K562 (cell line): Measurements from ENCODE around the gene RNF145. TPM values are rescaled to one million over a fixed set of nuclear protein-coding genes. Genes with fewer than 3 reads are reported as not detected.
A peak's percentile ranks its signal among the peaks of the same experiment; 100 is the strongest.

Source experiments
- ATAC-seq: fragments of 200-7000 bp; cut with Tn5 transposase; 3 replicates; pipeline ENCODE4 v1.9.1; 2020; ENCODE audit warnings: moderate library complexity
- BruUV-seq: library from RNA; stranded (reverse); fragments of 400-500 nt; replicated peaks from 2 replicates; lab custom pipeline; 2021; lab: Mats Ljungman, UMichigan
- CTCF ChIA-PET: fragments of 300-600 bp; formaldehyde crosslinking; extraction: SDS; loops from one replicate; lab custom pipeline; 2021; ENCODE audit warnings: low intra/inter-chr PET ratio; lab: Yijun Ruan, JAX
- POLR2A ChIA-PET: fragments of 300-600, 350-650 bp; sonication (Branson Sonifier 250); formaldehyde crosslinking; extraction: SDS; loops from one replicate; lab custom pipeline; 2021; ENCODE audit warnings: antibody characterized with exemption, inconsistent platforms; lab: Yijun Ruan, JAX
- DNase-seq, 4 experiments: peaks; one replicate each; pipeline versions ENCODE4 v3.0.0 to v3.0.0-alpha.2; 2011 to 2018; ENCODE audit warnings: low spot score in 3 of 4, mixed read lengths in 3 of 4; ENCODE audit errors: extremely low read depth in 1 of 4
- FAIRE-seq: peaks from 2 replicates; lab custom pipeline; 2011; peaks lifted over from hg19 to GRCh38; lab: Jason Lieb, UNC
- H2AFZ ChIP-seq: 2 replicates; pipeline ENCODE4 v1.6.0; 2011; ENCODE audit warnings: low read depth, low read length, control low read depth, inconsistent platforms
- H3K27ac ChIP-seq: fragments of 200-600 bp; 3 replicates; pipeline ENCODE4 v1.8.0; 2011; ENCODE audit warnings: low read depth, mild to moderate bottlenecking, control low read depth, inconsistent platforms, low read length, moderate library complexity, mixed read lengths; ENCODE audit errors: extremely low read depth
- H3K27me3 ChIP-seq, 2 experiments: fragments of 300-600 bp in 1 of 2; 2 replicates in 1 of 2; 3 replicates in 1 of 2; pipeline versions ENCODE4 v1.6.0 to v1.8.0; 2011; ENCODE audit warnings: inconsistent platforms in 2 of 2, low read length in 2 of 2, mild to moderate bottlenecking in 1 of 2, mixed read lengths in 1 of 2, moderate library complexity in 1 of 2; ENCODE audit not compliant: control insufficient read depth in 2 of 2, insufficient read depth in 2 of 2
- H3K36me3 ChIP-seq: fragments of 300-600 bp; 3 replicates; pipeline ENCODE4 v1.8.0; 2011; ENCODE audit warnings: mild to moderate bottlenecking, low read length, inconsistent platforms; ENCODE audit not compliant: control insufficient read depth, insufficient read depth
- H3K4me1 ChIP-seq, 2 experiments: fragments of 200-600 bp in 1 of 2; replicated peaks in 1 of 2; 2 replicates in 1 of 2; 3 replicates in 1 of 2; pipeline versions ENCODE4 v1.5.1 to v1.8.0; 2011; ENCODE audit warnings: inconsistent platforms in 2 of 2, low read length in 2 of 2, mild to moderate bottlenecking in 1 of 2, mixed read lengths in 1 of 2, moderate library complexity in 1 of 2; ENCODE audit not compliant: control insufficient read depth in 2 of 2, insufficient read depth in 2 of 2
- H3K4me2 ChIP-seq: 2 replicates; pipeline ENCODE4 v1.6.1; 2011; ENCODE audit warnings: low read length, control low read depth, inconsistent platforms, mixed read lengths; ENCODE audit not compliant: insufficient read depth
- H3K4me3 ChIP-seq: fragments of 200-600 bp; sonication (generic), shearing (Covaris generic); 2 replicates; pipeline ENCODE4 v1.5.1; 2016; ENCODE audit warnings: control low read depth, inconsistent platforms
- H3K79me2 ChIP-seq: fragments of 200-600 bp; 3 replicates; pipeline ENCODE4 v1.8.0; 2011; ENCODE audit warnings: low read length, inconsistent platforms; ENCODE audit not compliant: control insufficient read depth, insufficient read depth
- H3K9ac ChIP-seq, 2 experiments: 2 replicates each; pipeline versions ENCODE4 v1.6.0 to v1.6.1; 2011; ENCODE audit warnings: low read depth in 2 of 2, low read length in 2 of 2, control low read depth in 1 of 2, inconsistent platforms in 1 of 2, mild to moderate bottlenecking in 1 of 2, mixed read lengths in 1 of 2; ENCODE audit not compliant: insufficient read depth in 1 of 2
- H3K9me1 ChIP-seq: one replicate; pipeline ENCODE4 v1.6.0; 2011; ENCODE audit warnings: inconsistent platforms, mild to moderate bottlenecking, low read length, moderate library complexity; ENCODE audit not compliant: control insufficient read depth, insufficient read depth
- H3K9me3 ChIP-seq: replicated peaks from 2 replicates; pipeline ENCODE4 v1.5.1; 2011; ENCODE audit warnings: low read depth, low read length, inconsistent platforms; ENCODE audit not compliant: control insufficient read depth, insufficient read depth
- H4K20me1 ChIP-seq: replicated peaks from 2 replicates; pipeline ENCODE4 v1.6.1; 2011; ENCODE audit warnings: low read length, inconsistent platforms, mixed read lengths; ENCODE audit not compliant: control insufficient read depth, insufficient read depth
- ARNT ChIP-seq, 2 experiments: fragments of 450-650 bp; IDR thresholded peaks; 2 replicates each; pipeline ENCODE4 v1.6.1; 2016; ENCODE audit warnings: mild to moderate bottlenecking in 1 of 2
- MEF2A ChIP-seq: IDR thresholded peaks from 2 replicates; pipeline ENCODE4 v1.6.1; 2011; ENCODE audit warnings: low read depth, mild to moderate bottlenecking, low read length, moderate library complexity; ENCODE audit not compliant: control insufficient read depth
- SREBF1 ChIP-seq: fragments of 150-350 bp; IDR thresholded peaks from 2 replicates; pipeline ENCODE4 v1.6.1; 2014; ENCODE audit warnings: antibody characterized with exemption, low read depth, low read length, borderline replicate concordance
- TRIM28 ChIP-seq: fragments of 450-650 bp; IDR thresholded peaks from 2 replicates; pipeline ENCODE4 v1.6.1; 2017
- ZNF431 ChIP-seq: sonication (generic); formaldehyde crosslinking; IDR thresholded peaks from 2 replicates; pipeline ENCODE4 v1.8.0; 2022; ENCODE audit warnings: mild to moderate bottlenecking, missing genetic modification reagents
- ZNF699 ChIP-seq: fragments of 250-450 bp; sonication (Bioruptor Pico); IDR thresholded peaks from 2 replicates; pipeline ENCODE4 v1.8.0; 2021; ENCODE audit warnings: mild to moderate bottlenecking, moderate library complexity; ENCODE audit not compliant: insufficient replicate concordance
- WGBS: fragments of 100-300 bp; shearing (Covaris generic); methylation state at CpG from one replicate; pipeline ENCODE4 v1.1.6; 2016; ENCODE audit warnings: low coverage, mixed read lengths; ENCODE audit not compliant: insufficient coverage; ENCODE audit errors: missing lambda C conversion rate; 5-methylcytosine and 5-hydroxymethylcytosine counted together
- in situ Hi-C: fragments of 300-500 bp; cut with MboI; formaldehyde crosslinking; loops from 4 replicates; pipeline ENCODE4 v1.15.0; 2018; ENCODE audit warnings: inconsistent platforms, mixed read lengths
- intact Hi-C: fragments of 100-400 bp; cut with micrococcal nuclease; formaldehyde crosslinking; loops from 2 replicates; pipeline ENCODE4 v1.14.2; 2022
- polyA plus RNA-seq, 8 experiments: library from polyadenylated mRNA; depleted of rRNA in 4 of 8; stranded (reverse) in 5 of 8; unstranded in 3 of 8; fragments of >200 nt; fragmentation: Nextera tagmentation in 2 of 8; fragmentation: Illumina TruSeq in 1 of 8; extraction: Ambion mirVana in 2 of 8; extraction: Trizol in 1 of 8; gene quantifications; 2 replicates each; pipeline versions ENCODE4 v1.2.1 to v1.2.3, GENCODE V29; 2011 to 2014; ENCODE audit warnings: inconsistent platforms in 1 of 8, missing spikeins in 1 of 8
- total RNA-seq, 7 experiments: library from RNA; depleted of rRNA in 6 of 7; stranded (reverse); fragments of >200 nt in 6 of 7; fragmentation: Illumina TruSeq in 2 of 7; extraction: Trizol in 2 of 7; gene quantifications; 2 replicates each; pipeline versions ENCODE4 v1.2.1 to v1.2.3, GENCODE V29; 2011 to 2021; ENCODE audit warnings: low replicate concordance in 1 of 7
- TF ChIP-seq, protein P1 (sequence below), 2 experiments: fragments of 450-650 bp in 1 of 2; sonication (generic) in 1 of 2; formaldehyde crosslinking in 1 of 2; IDR thresholded peaks in 1 of 2; conservative IDR thresholded peaks in 1 of 2; 2 replicates each; pipeline versions ENCODE4 v1.6.1 to v1.8.1; 2016 to 2023; ENCODE audit warnings: mild to moderate bottlenecking in 2 of 2, moderate library complexity in 2 of 2, inconsistent platforms in 1 of 2, missing genetic modification reagents in 1 of 2

Gene RNF145
- total and polyA plus RNA-seq, 9 of the 15 experiments (the other 6 are each of a cell fraction or from before 2014, with no cell fraction given) = 13.6 to 40.7 (median 25.4) TPM

DNA sequence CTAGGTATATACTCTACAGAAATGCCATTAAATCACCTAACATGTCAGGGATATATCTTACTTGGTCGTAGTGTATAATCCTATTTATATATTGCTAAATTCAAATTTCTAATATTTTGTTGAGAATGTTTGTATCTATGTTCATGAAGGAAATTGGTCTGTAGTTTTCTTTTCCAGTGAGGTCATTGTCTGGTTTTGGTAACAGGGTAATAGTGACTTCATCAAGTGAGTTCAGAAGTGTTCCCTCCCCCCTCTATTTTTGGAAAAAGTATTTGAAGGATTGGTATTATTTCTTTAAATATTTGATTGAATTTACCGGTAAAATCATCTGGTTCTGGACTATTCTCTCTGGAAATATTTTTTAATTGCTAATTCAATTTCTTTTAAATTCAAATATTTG, 86.2 kb downstream of the RNF145 start:
- in situ Hi-C loops = no loop called here
- no peak overlapping the region for H3K4me3 ChIP-seq
- H3K36me3 ChIP-seq = no peaks in the 10 kb centered on the region
- POLR2A ChIA-PET = no interaction called here
- H4K20me1 ChIP-seq = no peaks in the 10 kb centered on the region
- intact Hi-C loops = no loop called here
- TF ChIP-seq MEF2A (peak; percentile 85; the same call in 1 of the 2 replicates), TRIM28 (no peak), ZNF699 (CRISPR knock-in tag) (no peak), ARNT (IDR thresholded peaks at IDR 0.05) (no peak), ZNF431 (CRISPR knock-in tag) (no peak), SREBF1 (no peak)
- TF ChIP-seq, protein P1, sequence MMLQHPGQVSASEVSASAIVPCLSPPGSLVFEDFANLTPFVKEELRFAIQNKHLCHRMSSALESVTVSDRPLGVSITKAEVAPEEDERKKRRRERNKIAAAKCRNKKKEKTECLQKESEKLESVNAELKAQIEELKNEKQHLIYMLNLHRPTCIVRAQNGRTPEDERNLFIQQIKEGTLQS (IDR thresholded peaks at IDR 0.05) = peak; percentile 32; the same call in 1 of the 2 replicates
- TF ChIP-seq, protein P1 (CRISPR knock-in tag; conservative IDR thresholded peaks at IDR 0.05) = no peak
- TF ChIP-seq, all 486 proteins: peak for 2
- WGBS = 10% methylated on average over 2 of the region's 2 CpGs
- H3K79me2 ChIP-seq = no peaks in the 10 kb centered on the region
- H2AFZ ChIP-seq = no peak overlapping the region
- no peaks in the 10 kb centered on the region; the same call in 1 of the 2 replicates for H3K9me3 ChIP-seq
- H3K4me2 ChIP-seq = no peak overlapping the region
- H3K27me3 ChIP-seq = no peaks in the 10 kb centered on the region
- H3K9me1 ChIP-seq = no peaks in the 10 kb centered on the region
- H3K9ac ChIP-seq = no peak overlapping the region
- CTCF ChIA-PET = no interaction called here
- BruUV-seq = no TSS peak
- DNase-seq = no peak
- H3K27ac ChIP-seq = no peak overlapping the region
- ATAC-seq = no peak
- no peak for FAIRE-seq
- H3K4me1 ChIP-seq = peaks cover 0 to 3% of the 10 kb centered on the region in 2 experiments; a peak in 2 of 5 replicates
